GM19468 (cell line): ENCODE data around the gene CTDSP1.

Experiments
- ATAC-seq: cut with Tn5 transposase; IDR thresholded peaks from one replicate; pipeline ENCODE4 v1.9.1; 2021; ENCODE audit warnings: mild to moderate bottlenecking, moderate library complexity, moderate number of reproducible peaks; ENCODE audit not compliant: unreplicated experiment; ENCODE audit errors: extremely low read depth

CTDSP1 gene

GRCh38 chr2:218381916-218382366 lies 17.7 kb upstream of the CTDSP1 start, which contains the start of gene SLC11A1:
TSS of gene SLC11A1 (plus strand) at chr2:218382273. CDS start at chr2:218382369, 96 bp downstream.
- ATAC-seq = no peak

- no peak for ATAC-seq
Observed at GRCh38 chr2:218382785-218383184, 16.9 kb upstream of the CTDSP1 start.

GRCh38 chr2:218383892-218384519 lies 15.7 kb upstream of the CTDSP1 start:
- no peak for ATAC-seq

GRCh38 chr2:218384975-218385374 lies 14.7 kb upstream of the CTDSP1 start:
- no peak for ATAC-seq

- no peak for ATAC-seq
Observed at GRCh38 chr2:218386505-218387368, 12.9 kb upstream of the CTDSP1 start.

GRCh38 chr2:218387369-218388194 lies 12.1 kb upstream of the CTDSP1 start:
- no peak for ATAC-seq

GRCh38 chr2:218389333-218390150 lies 10.1 kb upstream of the CTDSP1 start:
- ATAC-seq = no peak

GRCh38 chr2:218391202-218391601 lies 8.5 kb upstream of the CTDSP1 start:
- no peak for ATAC-seq

GRCh38 chr2:218392459-218392858 lies 7.2 kb upstream of the CTDSP1 start:
- no peak for ATAC-seq

GRCh38 chr2:218392891-218393462 lies 6.7 kb upstream of the CTDSP1 start:
- no peak for ATAC-seq

GRCh38 chr2:218393750-218394290 lies 5.8 kb upstream of the CTDSP1 start:
- ATAC-seq = no peak

- no peak for ATAC-seq
Observed at GRCh38 chr2:218394298-218395089, 5.2 kb upstream of the CTDSP1 start.

- no peak for ATAC-seq
Observed at GRCh38 chr2:218395090-218395444, 4.6 kb upstream of the CTDSP1 start.

- ATAC-seq = no peak
Observed at GRCh38 chr2:218395456-218395825, 4.2 kb upstream of the CTDSP1 start.

GRCh38 chr2:218395826-218396687 lies 3.6 kb upstream of the CTDSP1 start:
- ATAC-seq = peak; percentile 25

GRCh38 chr2:218396688-218397462 lies 2.8 kb upstream of the CTDSP1 start:
- ATAC-seq = no peak

- ATAC-seq = no peak
Observed at GRCh38 chr2:218397463-218397819, 2.2 kb upstream of the CTDSP1 start.
